Endothelial cell of coronary artery (primary cell): ENCODE measurements around the gene PRR33. TPM values are rescaled to one million over a fixed set of nuclear protein-coding genes. Genes with fewer than 3 reads are reported as not detected.

Source experiments
- total RNA-seq: library from RNA; depleted of rRNA; stranded (reverse); fragments of >200 nt; gene quantifications from 2 replicates; pipeline ENCODE4 v1.2.3, GENCODE V29; 2014

Gene PRR33
- total RNA-seq, result not detected in 2 replicates

GRCh38 chr11:1891831-1892115, at the start of gene PRR33:
Gene PRR33, minus strand, starts transcription at chr11:1891895. Its CDS starts 1,311 bp downstream, at chr11:1890584.

GRCh38 chr11:1919391-1920127, 27.9 kb upstream of the PRR33 start, which contains the start of gene TNNT3:
Gene TNNT3, plus strand, starts transcription at chr11:1919703. Its CDS starts 3,172 bp downstream, at chr11:1922875.

GRCh38 chr11:1852877-1853276, 38.8 kb downstream of the PRR33 start, which contains the start of gene LSP1:
Gene LSP1, plus strand, starts transcription at chr11:1853084. Its CDS starts 61 bp downstream, at chr11:1853145.

GRCh38 chr11:1838426-1839144, 53.1 kb downstream of the PRR33 start, which contains the start of gene TNNI2:
Gene TNNI2, plus strand, starts transcription at chr11:1838981. Its CDS starts 716 bp downstream, at chr11:1839697.

Other genes starting within 250 kb of the PRR33 start
- not detected in 2 replicates for gene KRTAP5-6, start 194.7 kb downstream of the PRR33 start, total RNA-seq
- gene IFITM10, start 141.3 kb downstream of the PRR33 start, total RNA-seq, result 0.09 and 0.56 TPM in 2 replicates
- gene CTSD, start 128.0 kb downstream of the PRR33 start, total RNA-seq, result 74.7 and 185 TPM in 2 replicates
- 0.09 TPM in 1 of 2 replicates, not detected in the other for gene SYT8, start 56.9 kb downstream of the PRR33 start, total RNA-seq
- gene TNNI2, start 52.9 kb downstream of the PRR33 start, total RNA-seq, result not detected in 2 replicates
- 1.5 and 1.9 TPM in 2 replicates for gene LSP1, start 38.8 kb downstream of the PRR33 start, total RNA-seq
- not detected in 2 replicates for gene TNNT3, start 27.8 kb upstream of the PRR33 start, total RNA-seq
- gene MRPL23, start 55.4 kb upstream of the PRR33 start, total RNA-seq, result 65.0 and 96.8 TPM in 2 replicates
- 1.1 and 2.3 TPM in 2 replicates for gene H19, start 105.9 kb upstream of the PRR33 start, total RNA-seq
- 3.6 and 4.7 TPM in 2 replicates for gene IGF2, start 247.5 kb upstream of the PRR33 start, total RNA-seq